Panc1 (cell line): ENCODE results near the gene RNF222.

Source experiments
- TF ChIP-seq, protein P1 (sequence below), 2 experiments: IDR thresholded peaks; 2 replicates each; pipeline ENCODE4 v1.6.1; 2011 to 2012; ENCODE audit warnings: low read depth in 2 of 2, control low read depth in 1 of 2, low read length in 1 of 2, mild to moderate bottlenecking in 1 of 2, moderate library complexity in 1 of 2; ENCODE audit not compliant: insufficient read depth in 1 of 2
- TF ChIP-seq, protein P2 (sequence below): fragments of 450-650 bp; IDR thresholded peaks from 2 replicates; pipeline ENCODE4 v1.5.1; 2017; ENCODE audit warnings: mild to moderate bottlenecking

DNA sequence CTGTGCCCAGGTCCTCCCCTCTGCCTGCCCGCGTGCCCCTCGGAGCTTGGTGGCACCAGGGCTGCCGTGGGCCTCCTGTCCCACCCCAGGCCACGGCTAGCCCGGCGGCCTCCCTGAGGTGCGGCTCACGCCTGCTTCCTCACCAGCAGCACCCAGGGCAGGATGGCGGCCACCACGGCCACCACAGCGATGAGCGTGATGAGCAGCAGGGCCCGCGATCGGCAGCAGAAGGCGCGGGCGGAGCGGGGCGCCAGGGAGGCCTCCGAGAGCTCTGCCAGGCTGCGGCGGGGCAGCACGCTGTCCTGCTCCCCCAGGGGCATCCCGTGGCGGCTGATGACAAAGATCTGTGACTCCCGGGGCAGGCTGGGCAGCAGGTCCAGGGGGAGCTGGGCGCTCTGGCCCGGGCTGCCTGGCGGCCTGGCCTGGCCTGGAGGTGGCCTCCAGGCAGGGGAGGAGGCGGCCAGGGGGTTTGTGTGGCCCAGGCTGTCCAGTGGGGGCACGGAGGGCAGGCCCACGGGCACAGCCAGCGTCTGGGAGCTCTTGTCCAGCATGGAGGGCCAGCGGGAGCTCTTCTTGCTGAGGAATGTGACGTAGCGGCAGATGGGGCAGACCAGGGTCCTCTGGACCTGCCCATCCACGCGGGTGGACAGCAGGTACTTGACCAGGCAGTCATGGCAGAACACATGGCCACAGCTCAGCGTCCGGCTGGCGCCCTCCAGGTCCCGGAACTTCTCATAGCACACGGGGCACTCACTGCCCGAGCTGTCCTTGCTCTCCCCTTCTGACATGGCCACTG, 4.8 kb downstream of the RNF222 start:
- TF ChIP-seq, protein P1, sequence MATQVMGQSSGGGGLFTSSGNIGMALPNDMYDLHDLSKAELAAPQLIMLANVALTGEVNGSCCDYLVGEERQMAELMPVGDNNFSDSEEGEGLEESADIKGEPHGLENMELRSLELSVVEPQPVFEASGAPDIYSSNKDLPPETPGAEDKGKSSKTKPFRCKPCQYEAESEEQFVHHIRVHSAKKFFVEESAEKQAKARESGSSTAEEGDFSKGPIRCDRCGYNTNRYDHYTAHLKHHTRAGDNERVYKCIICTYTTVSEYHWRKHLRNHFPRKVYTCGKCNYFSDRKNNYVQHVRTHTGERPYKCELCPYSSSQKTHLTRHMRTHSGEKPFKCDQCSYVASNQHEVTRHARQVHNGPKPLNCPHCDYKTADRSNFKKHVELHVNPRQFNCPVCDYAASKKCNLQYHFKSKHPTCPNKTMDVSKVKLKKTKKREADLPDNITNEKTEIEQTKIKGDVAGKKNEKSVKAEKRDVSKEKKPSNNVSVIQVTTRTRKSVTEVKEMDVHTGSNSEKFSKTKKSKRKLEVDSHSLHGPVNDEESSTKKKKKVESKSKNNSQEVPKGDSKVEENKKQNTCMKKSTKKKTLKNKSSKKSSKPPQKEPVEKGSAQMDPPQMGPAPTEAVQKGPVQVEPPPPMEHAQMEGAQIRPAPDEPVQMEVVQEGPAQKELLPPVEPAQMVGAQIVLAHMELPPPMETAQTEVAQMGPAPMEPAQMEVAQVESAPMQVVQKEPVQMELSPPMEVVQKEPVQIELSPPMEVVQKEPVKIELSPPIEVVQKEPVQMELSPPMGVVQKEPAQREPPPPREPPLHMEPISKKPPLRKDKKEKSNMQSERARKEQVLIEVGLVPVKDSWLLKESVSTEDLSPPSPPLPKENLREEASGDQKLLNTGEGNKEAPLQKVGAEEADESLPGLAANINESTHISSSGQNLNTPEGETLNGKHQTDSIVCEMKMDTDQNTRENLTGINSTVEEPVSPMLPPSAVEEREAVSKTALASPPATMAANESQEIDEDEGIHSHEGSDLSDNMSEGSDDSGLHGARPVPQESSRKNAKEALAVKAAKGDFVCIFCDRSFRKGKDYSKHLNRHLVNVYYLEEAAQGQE (IDR thresholded peaks at IDR 0.05; ENCODE audit: insufficient read depth in 1 of 2, low read depth in 2 of 2, low read length in 1 of 2), result no peak
- TF ChIP-seq, protein P2, sequence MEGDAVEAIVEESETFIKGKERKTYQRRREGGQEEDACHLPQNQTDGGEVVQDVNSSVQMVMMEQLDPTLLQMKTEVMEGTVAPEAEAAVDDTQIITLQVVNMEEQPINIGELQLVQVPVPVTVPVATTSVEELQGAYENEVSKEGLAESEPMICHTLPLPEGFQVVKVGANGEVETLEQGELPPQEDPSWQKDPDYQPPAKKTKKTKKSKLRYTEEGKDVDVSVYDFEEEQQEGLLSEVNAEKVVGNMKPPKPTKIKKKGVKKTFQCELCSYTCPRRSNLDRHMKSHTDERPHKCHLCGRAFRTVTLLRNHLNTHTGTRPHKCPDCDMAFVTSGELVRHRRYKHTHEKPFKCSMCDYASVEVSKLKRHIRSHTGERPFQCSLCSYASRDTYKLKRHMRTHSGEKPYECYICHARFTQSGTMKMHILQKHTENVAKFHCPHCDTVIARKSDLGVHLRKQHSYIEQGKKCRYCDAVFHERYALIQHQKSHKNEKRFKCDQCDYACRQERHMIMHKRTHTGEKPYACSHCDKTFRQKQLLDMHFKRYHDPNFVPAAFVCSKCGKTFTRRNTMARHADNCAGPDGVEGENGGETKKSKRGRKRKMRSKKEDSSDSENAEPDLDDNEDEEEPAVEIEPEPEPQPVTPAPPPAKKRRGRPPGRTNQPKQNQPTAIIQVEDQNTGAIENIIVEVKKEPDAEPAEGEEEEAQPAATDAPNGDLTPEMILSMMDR, result no peak
